ENCODE measurements around the gene CSNK1D. TPM values are rescaled to one million over a fixed set of nuclear protein-coding genes. Genes with fewer than 3 reads are reported as not detected.

Gene CSNK1D
- total RNA-seq, 1 experiment from 2014 or later, result 157 TPM

- intact Hi-C loops (cut with micrococcal nuclease; ENCODE audit: unreplicated experiment), result no loop called here
Measured at GRCh38 chr17:82314727-82315605, 41.5 kb upstream of the CSNK1D start.

GRCh38 chr17:82314012-82314726 lies 40.7 kb upstream of the CSNK1D start:
- intact Hi-C loops (cut with micrococcal nuclease; ENCODE audit: unreplicated experiment), result no loop called here
- Mint-ChIP-seq H3K27ac (ENCODE audit: unreplicated experiment) (no peak overlapping the region), H3K36me3 (ENCODE audit: insufficient read depth, unreplicated experiment) (no peaks in the 10 kb centered on the region), H3K27me3 (ENCODE audit: unreplicated experiment) (peaks cover 58% of the 10 kb centered on the region), H3K4me1 (ENCODE audit: low read depth, unreplicated experiment) (peaks cover 7% of the 10 kb centered on the region), H3K9me3 (ENCODE audit: low read depth, unreplicated experiment) (no peaks in the 10 kb centered on the region), H3K4me3 (ENCODE audit: low read depth, unreplicated experiment) (no peak overlapping the region)
- no peak for DNase-seq
- CTCF ChIA-PET, result no interaction called here
- BruUV-seq (replicated peaks), result no TSS peak
- no peak for TF ChIP-seq CTCF (IDR thresholded peaks at IDR 0.05; ENCODE audit: unreplicated experiment)

More at GRCh38 chr17:82314727-82315605, 41.5 kb upstream of the CSNK1D start:
- CTCF ChIA-PET, result no interaction called here
- no peak for DNase-seq
- BruUV-seq (replicated peaks), result no TSS peak
- Mint-ChIP-seq H3K4me3 (ENCODE audit: low read depth, unreplicated experiment) (no peak overlapping the region), H3K36me3 (ENCODE audit: insufficient read depth, unreplicated experiment) (peaks cover 4% of the 10 kb centered on the region), H3K9me3 (ENCODE audit: low read depth, unreplicated experiment) (no peaks in the 10 kb centered on the region), H3K4me1 (ENCODE audit: low read depth, unreplicated experiment) (peaks cover 8% of the 10 kb centered on the region), H3K27me3 (ENCODE audit: unreplicated experiment) (peaks cover 50% of the 10 kb centered on the region), H3K27ac (ENCODE audit: unreplicated experiment) (no peak overlapping the region)
- no peak for TF ChIP-seq CTCF (IDR thresholded peaks at IDR 0.05; ENCODE audit: unreplicated experiment)

- peaks cover 14% of the 10 kb centered on the region for H3K4me1 Mint-ChIP-seq (ENCODE audit: low read depth, unreplicated experiment)
- no peak overlapping the region for H3K4me3 Mint-ChIP-seq (ENCODE audit: low read depth, unreplicated experiment)
- H3K27ac Mint-ChIP-seq (ENCODE audit: unreplicated experiment), result no peak overlapping the region
- H3K9me3 Mint-ChIP-seq (ENCODE audit: low read depth, unreplicated experiment), result no peaks in the 10 kb centered on the region
- H3K36me3 Mint-ChIP-seq (ENCODE audit: insufficient read depth, unreplicated experiment), result no peaks in the 10 kb centered on the region
- CTCF ChIA-PET, result no interaction called here
- no peak for DNase-seq
- intact Hi-C loops (cut with micrococcal nuclease; ENCODE audit: unreplicated experiment), result no loop called here
- no peak for TF ChIP-seq CTCF (IDR thresholded peaks at IDR 0.05; ENCODE audit: unreplicated experiment)
- H3K27me3 Mint-ChIP-seq (ENCODE audit: unreplicated experiment), result peaks cover 66% of the 10 kb centered on the region
- BruUV-seq (replicated peaks), result no TSS peak
Measured at GRCh38 chr17:82313195-82314011, 39.9 kb upstream of the CSNK1D start.

GRCh38 chr17:82311971-82312370 lies 38.5 kb upstream of the CSNK1D start:
- BruUV-seq (replicated peaks), result no TSS peak
- no peak for TF ChIP-seq CTCF (IDR thresholded peaks at IDR 0.05; ENCODE audit: unreplicated experiment)
- intact Hi-C loops (cut with micrococcal nuclease; ENCODE audit: unreplicated experiment), result no loop called here
- Mint-ChIP-seq H3K27me3 (ENCODE audit: unreplicated experiment) (peaks cover 78% of the 10 kb centered on the region), H3K36me3 (ENCODE audit: insufficient read depth, unreplicated experiment) (no peaks in the 10 kb centered on the region), H3K9me3 (ENCODE audit: low read depth, unreplicated experiment) (no peaks in the 10 kb centered on the region), H3K4me1 (ENCODE audit: low read depth, unreplicated experiment) (peaks cover 15% of the 10 kb centered on the region), H3K27ac (ENCODE audit: unreplicated experiment) (no peak overlapping the region), H3K4me3 (ENCODE audit: low read depth, unreplicated experiment) (no peak overlapping the region)
- no peak for DNase-seq
- CTCF ChIA-PET, result no interaction called here
